ACC112 (cell line): ENCODE data around the gene MYOM1.

Experiments
- H2AFZ ChIP-seq: fragments of 200-600 bp; sonication (generic); one replicate; pipeline ENCODE4 v1.6.0; 2017; ENCODE audit warnings: antibody characterized with exemption, low read length; ENCODE audit not compliant: unreplicated experiment
- H3K27ac ChIP-seq: fragments of 200-600 bp; sonication (generic); 2 replicates; pipeline ENCODE4 v1.5.1; 2014; ENCODE audit warnings: low read depth, mild to moderate bottlenecking, antibody characterized with exemption, low read length, moderate library complexity
- H3K27me3 ChIP-seq: fragments of 200-600 bp; sonication (generic); 2 replicates; pipeline ENCODE4 v1.6.1; 2014; ENCODE audit warnings: mild to moderate bottlenecking, antibody characterized with exemption, low read length, moderate library complexity, mixed read lengths; ENCODE audit not compliant: insufficient read depth
- H3K36me3 ChIP-seq: fragments of 200-600 bp; sonication (generic); 2 replicates; pipeline ENCODE4 v1.6.1; 2016; ENCODE audit warnings: mild to moderate bottlenecking, antibody characterized with exemption, low read length, moderate library complexity, mixed read lengths; ENCODE audit not compliant: insufficient read depth
- H3K4me1 ChIP-seq: fragments of 200-600 bp; sonication (generic); one replicate; pipeline ENCODE4 v1.6.1; 2016; ENCODE audit warnings: low read length, mixed read lengths; ENCODE audit not compliant: insufficient read depth, unreplicated experiment, control insufficient read depth
- H3K4me3 ChIP-seq: fragments of 200-600 bp; sonication (generic); 2 replicates; pipeline ENCODE4 v1.5.1; 2014; ENCODE audit warnings: mild to moderate bottlenecking, low read depth, low read length
- H3K79me2 ChIP-seq: fragments of 200-600 bp; sonication (generic); one replicate; pipeline ENCODE4 v1.6.0; 2016; ENCODE audit warnings: low read length; ENCODE audit not compliant: control insufficient read depth, unreplicated experiment, insufficient read depth

The MYOM1 gene

DNA sequence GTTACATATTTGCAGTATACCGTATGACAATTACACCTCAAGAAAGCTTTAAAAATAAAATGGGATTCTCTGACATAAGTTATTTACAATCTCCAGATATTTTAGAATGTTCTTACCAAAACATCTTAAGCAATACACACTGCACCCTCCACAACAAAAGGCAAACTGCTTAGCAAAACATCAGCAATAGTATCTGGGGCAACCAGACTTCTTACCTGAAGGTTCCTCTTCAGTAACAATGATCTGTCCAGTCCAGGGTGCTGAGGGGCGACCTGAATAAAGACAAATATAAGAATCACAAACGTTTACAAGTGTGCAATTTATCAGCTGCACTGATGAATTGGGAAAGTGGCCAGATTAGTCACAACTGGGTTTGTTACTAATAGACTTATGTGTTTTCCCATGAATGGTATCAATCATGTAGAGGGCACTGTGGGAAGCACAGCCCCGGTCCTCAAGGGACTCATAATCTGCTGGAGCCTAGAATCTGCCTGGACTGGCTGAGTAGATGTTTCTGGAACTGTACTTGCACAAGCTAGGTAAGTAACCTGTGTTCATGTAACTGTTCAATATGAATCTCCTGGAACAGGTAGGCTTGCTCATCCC is 70.7 kb downstream of the MYOM1 start:
- Histone ChIP-seq H3K79me2 (no peaks in the 10 kb centered on the region), H3K27ac (peak overlapping the region; percentile 34; the same call in 1 of the 2 replicates), H3K36me3 (no peaks in the 10 kb centered on the region)

DNA sequence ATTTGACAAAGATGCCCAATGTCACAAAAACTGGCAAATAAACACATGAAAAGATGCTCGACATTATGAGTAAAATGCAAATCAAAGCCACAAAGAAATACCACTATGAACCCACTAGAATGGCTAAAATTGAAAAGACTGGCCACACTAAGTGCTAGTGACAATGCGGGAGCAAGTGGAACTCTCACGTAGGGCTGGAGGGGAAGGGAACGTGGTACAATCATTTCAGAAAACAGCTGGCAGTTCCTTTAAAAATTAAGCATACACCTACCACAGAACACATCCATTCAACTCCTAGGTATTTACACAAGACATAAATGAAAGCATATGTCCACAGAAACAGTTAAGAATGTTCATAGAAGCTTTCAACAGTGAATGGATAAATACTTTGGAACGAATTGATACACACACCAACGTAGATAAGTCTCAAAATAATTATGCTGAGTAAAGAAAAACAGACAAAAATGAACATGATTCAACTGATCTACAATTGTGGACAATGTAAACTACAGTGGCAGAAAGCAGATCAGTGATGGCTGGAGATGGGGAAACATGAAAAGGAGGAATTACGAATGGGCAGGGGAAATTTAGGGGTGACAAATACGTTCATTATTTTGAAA is 71.7 kb downstream of the MYOM1 start:
- H3K4me3 ChIP-seq: no peak overlapping the region
- H3K36me3 ChIP-seq: no peaks in the 10 kb centered on the region
- no peak overlapping the region for H3K27ac ChIP-seq
- peaks cover 23% of the 10 kb centered on the region for H3K4me1 ChIP-seq
- no peak overlapping the region for H2AFZ ChIP-seq
- no peaks in the 10 kb centered on the region for H3K79me2 ChIP-seq
- no peaks in the 10 kb centered on the region for H3K27me3 ChIP-seq

More for the DNA sequence above, 70.7 kb downstream of the MYOM1 start:
- Histone ChIP-seq H3K4me3 (no peak overlapping the region), H2AFZ (no peak overlapping the region), H3K4me1 (peaks cover 33% of the 10 kb centered on the region), H3K27me3 (no peaks in the 10 kb centered on the region)

DNA sequence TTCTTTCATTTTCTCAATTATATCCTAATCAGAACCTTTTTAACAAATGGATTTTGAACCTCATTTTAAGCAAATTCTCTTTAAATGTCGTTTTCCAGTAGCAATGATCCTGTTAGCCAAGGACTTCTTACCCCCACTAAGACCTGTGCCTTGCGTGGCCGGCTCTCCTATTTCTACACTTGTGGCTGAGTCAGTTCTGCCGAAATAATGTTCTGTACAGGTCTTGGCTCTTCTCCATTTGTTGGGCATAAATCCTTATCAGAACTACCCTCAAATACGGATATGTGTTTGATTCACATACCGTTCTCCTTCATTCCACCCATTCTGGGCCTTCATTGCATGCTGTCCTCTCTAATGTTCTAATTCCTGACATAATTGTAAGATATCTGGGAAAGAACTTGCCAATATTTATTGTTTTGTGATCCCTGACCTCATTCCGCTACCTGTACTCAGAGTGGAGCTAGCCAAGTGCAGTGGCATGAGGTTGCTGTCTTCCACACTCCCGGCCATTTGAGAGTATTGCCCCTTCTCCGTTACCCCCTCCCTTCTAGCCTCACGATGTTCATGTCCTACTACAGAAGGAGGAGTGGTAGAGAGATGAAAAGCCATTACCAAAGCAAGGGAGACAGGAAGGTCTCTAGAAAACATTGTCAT is 78.7 kb downstream of the MYOM1 start:
- Histone ChIP-seq H3K27me3 (no peaks in the 10 kb centered on the region), H3K79me2 (no peaks in the 10 kb centered on the region), H3K36me3 (no peaks in the 10 kb centered on the region), H3K27ac (no peak overlapping the region), H2AFZ (no peak overlapping the region), H3K4me3 (no peak overlapping the region), H3K4me1 (no peaks in the 10 kb centered on the region)

DNA sequence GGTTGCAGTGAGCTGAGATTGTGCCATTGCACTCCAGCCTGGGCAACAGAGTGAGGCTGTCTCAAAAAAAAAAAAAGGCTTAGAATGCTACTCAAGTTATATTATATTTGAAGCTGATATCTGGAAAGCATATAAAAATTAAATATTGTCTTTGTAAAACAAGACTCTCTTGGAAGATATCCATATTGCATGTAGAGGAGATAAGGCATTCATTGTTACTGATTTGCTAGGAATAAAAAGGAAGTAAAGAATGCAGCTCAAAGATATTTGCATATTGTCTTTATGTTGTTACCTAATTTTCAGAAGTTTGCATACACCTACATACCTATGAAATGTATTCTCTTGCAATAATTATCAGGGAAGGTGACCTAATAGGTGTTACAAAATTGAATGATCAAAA is 79.4 kb downstream of the MYOM1 start:
- no peaks in the 10 kb centered on the region for H3K4me1 ChIP-seq
- no peak overlapping the region for H3K27ac ChIP-seq
- no peaks in the 10 kb centered on the region for H3K79me2 ChIP-seq
- no peak overlapping the region for H2AFZ ChIP-seq
- H3K36me3 ChIP-seq: no peaks in the 10 kb centered on the region
- no peaks in the 10 kb centered on the region for H3K27me3 ChIP-seq
- no peak overlapping the region for H3K4me3 ChIP-seq

DNA sequence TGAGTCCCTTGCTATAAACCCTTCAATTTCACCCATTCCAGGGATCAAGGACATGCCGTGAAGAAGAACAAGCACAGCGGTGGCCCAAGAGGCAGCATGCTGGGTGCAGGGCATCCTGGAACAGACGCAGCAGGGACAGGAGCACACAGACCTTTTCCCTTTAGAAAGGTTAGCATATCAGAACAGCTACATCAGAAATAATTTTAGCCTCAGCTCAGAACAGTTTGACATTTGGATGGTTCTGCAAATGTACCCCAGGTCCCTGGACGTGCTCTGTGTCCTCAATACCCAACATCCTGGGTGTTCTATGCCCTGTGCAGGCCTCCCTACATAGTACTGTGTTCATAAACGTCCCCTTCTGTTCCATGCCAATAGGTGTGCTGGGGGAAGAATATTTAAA is 80.4 kb downstream of the MYOM1 start:
- H3K4me1 ChIP-seq: no peaks in the 10 kb centered on the region
- H2AFZ ChIP-seq: no peak overlapping the region
- no peaks in the 10 kb centered on the region for H3K27me3 ChIP-seq
- H3K36me3 ChIP-seq: no peaks in the 10 kb centered on the region
- no peak overlapping the region for H3K27ac ChIP-seq
- no peak overlapping the region for H3K4me3 ChIP-seq
- no peaks in the 10 kb centered on the region for H3K79me2 ChIP-seq

DNA sequence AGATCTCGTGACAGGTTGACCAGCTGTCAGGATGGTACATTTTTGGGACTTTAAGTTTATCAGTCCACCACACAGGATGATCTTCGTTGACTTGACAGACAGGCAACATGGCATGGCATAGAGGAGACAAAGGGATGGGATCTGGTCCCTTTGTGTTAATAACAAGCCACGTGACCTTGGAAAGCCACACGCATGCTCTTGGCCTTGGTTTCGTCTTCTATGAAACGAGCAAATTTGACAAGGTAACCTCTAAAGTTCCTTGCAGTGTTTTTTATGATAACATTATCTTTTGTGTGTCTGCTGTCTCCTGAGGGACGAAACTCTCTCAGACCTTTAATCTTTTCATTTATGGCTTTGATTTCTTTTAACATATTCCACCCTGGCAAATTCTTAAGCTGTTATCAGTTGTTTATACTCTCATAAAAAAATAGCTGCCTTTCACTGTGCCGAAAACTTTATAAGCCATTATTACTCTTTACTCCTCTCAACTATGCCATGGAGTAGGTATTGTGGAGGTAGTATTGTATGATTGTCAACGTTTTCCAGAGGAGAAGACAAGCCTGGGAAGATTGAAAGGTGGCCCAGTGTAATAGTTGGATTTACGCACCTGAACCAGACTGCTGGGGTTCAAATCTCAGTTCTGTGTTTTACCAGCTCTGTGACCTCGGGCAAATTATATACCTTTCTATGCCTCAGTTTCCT is 81.3 kb downstream of the MYOM1 start:
- Histone ChIP-seq H2AFZ (no peak overlapping the region), H3K27me3 (no peaks in the 10 kb centered on the region), H3K4me1 (no peaks in the 10 kb centered on the region), H3K36me3 (no peaks in the 10 kb centered on the region), H3K79me2 (no peaks in the 10 kb centered on the region), H3K4me3 (no peak overlapping the region), H3K27ac (no peak overlapping the region)

DNA sequence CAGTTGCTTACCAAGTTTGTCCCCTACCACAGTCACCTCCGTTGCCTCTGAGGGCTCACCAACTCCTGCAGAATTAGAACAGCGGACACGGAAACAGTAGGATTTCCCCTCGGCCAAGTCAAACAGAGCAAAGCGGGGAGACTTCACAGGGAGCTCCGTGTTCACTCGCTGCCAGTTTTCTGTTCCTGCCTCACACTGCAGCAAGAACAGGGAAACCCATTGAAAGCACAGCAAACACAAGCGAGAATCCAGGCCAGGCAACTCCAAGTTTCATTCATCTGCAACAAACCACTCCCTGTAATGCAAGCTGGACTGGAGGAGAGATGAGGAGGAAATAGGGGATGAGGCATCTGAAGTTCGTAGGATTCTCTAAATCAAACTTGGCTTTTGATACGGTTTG is 84.2 kb downstream of the MYOM1 start:
- no peak overlapping the region for H3K4me3 ChIP-seq
- no peaks in the 10 kb centered on the region for H3K4me1 ChIP-seq
- no peaks in the 10 kb centered on the region for H3K36me3 ChIP-seq
- H3K27me3 ChIP-seq: no peaks in the 10 kb centered on the region
- H3K79me2 ChIP-seq: no peaks in the 10 kb centered on the region
- H2AFZ ChIP-seq: no peak overlapping the region
- H3K27ac ChIP-seq: no peak overlapping the region

DNA sequence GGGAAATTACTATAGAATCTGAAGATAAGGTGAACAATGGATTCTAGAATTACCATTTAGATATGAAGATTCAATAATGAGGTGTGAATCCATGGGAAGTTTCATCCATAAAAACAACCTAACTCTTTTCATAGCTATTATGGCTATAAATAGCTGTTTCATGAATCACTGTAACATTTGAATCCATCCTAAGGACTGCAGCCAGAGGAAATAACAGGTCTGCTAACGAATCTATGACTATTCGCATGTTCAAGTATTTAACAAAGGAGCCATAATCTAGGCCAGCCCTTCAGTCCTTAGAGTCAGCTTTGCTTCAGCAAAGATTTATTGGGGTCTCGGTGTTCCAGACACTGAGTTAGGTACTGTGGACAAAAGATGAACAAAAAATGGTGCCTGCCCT is 87.1 kb downstream of the MYOM1 start:
- Histone ChIP-seq H3K27me3 (no peaks in the 10 kb centered on the region), H3K79me2 (no peaks in the 10 kb centered on the region), H3K36me3 (no peaks in the 10 kb centered on the region), H3K4me1 (no peaks in the 10 kb centered on the region), H3K4me3 (no peak overlapping the region), H2AFZ (no peak overlapping the region), H3K27ac (no peak overlapping the region)

DNA sequence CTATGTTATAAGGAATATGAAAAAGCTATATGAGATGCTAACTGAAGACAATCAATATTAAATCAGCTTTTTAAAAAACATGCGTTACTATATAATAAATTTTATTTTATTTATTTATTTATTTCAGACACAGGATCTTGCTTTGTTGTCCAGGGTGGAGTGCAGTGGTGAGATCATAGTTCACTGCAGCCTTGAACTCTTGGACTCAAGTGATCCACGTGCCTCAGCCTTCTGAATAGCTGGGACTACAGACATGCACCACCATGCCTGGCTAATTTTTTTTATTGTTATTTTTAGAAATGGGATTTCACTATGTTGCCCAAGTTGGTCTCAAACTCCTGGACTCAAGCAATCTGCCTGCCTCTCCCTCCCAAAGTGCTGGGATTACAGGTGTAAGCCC is 89.4 kb downstream of the MYOM1 start:
- Histone ChIP-seq H3K79me2 (no peaks in the 10 kb centered on the region), H3K4me1 (no peaks in the 10 kb centered on the region), H3K27ac (no peak overlapping the region), H3K36me3 (no peaks in the 10 kb centered on the region), H3K4me3 (no peak overlapping the region), H2AFZ (no peak overlapping the region), H3K27me3 (no peaks in the 10 kb centered on the region)

DNA sequence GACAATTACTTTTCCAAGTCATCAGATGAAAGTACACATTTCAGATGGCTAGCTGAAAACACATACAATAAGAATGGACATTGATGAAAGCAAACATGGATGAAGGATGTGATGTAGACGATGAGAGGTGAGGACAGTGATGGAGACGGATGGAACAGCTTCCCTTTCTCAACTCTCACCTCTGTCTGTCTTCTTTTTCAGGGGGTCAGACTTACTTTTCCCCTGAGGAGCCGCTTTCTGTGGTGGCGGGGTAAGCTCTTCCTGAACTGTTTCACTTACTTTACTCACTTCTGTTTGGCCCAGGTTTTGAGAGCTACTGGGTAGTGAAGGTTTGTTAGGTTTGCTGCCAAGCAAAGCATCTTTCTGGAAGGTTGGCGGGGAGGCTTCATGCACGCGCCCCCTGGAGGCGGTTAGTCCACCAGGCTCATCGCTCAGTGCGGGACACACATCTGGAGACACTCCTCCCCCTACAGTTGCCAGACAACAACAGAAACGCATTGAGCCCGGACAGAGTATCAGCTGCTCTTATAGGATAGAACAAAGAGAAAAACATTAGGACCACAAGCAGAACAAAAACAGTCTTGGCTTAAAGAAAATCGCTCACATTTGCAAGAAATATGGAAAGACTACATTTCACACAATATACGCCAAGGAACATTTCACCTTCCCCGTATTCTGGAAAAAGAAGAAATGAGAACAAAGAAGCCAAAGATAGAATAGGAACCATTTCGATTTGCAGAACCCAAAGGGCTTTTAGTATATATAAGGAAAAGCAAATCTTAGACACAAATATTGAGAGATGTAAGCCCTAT is 90.5 kb downstream of the MYOM1 start:
- H3K4me3 ChIP-seq: no peak overlapping the region
- no peak overlapping the region for H3K27ac ChIP-seq
- H3K27me3 ChIP-seq: no peaks in the 10 kb centered on the region
- H3K36me3 ChIP-seq: no peaks in the 10 kb centered on the region
- H3K79me2 ChIP-seq: no peaks in the 10 kb centered on the region
- H2AFZ ChIP-seq: no peak overlapping the region
- no peaks in the 10 kb centered on the region for H3K4me1 ChIP-seq
